OCI-LY7 (cell line): ENCODE data around the gene CDH1. TPM values are rescaled to one million over a fixed set of nuclear protein-coding genes. Genes with fewer than 3 reads are reported as not detected.

Experiments
- Bru-seq: library from RNA; stranded (reverse); fragments of 400-500 nt; gene quantifications from one replicate; lab custom pipeline; 2021; lab: Mats Ljungman, UMichigan
- BruChase-seq, 2 experiments: library from RNA; stranded (reverse); fragments of 400-500 nt; gene quantifications; one replicate each; lab custom pipeline; 2021; lab: Mats Ljungman, UMichigan
- BruUV-seq: library from RNA; stranded (reverse); fragments of 400-500 nt; replicated peaks from 2 replicates; lab custom pipeline; 2021; lab: Mats Ljungman, UMichigan
- CTCF ChIA-PET: fragments of 300-600 bp; sonication (Branson Sonifier 250); formaldehyde crosslinking; loops from one replicate; lab custom pipeline; 2022; ENCODE audit warnings: antibody characterized with exemption; ENCODE audit not compliant: unreplicated experiment; lab: Charles Lee
- POLR2A ChIA-PET: fragments of 300-600 bp; sonication (Branson Sonifier 250); formaldehyde crosslinking; loops from one replicate; lab custom pipeline; 2022; ENCODE audit warnings: antibody characterized with exemption; lab: Charles Lee
- DNase-seq: peaks from one replicate; pipeline ENCODE4 v3.0.0-alpha.2; 2015; ENCODE audit warnings: low spot score
- H2AFZ ChIP-seq: fragments of 200-600 bp; sonication (generic), shearing (Covaris generic); 2 replicates; pipeline ENCODE4 v1.6.1; 2014; ENCODE audit warnings: mild to moderate bottlenecking, antibody characterized with exemption, low read length, moderate library complexity
- H3K27ac ChIP-seq: fragments of 200-600 bp; sonication (generic); 2 replicates; pipeline ENCODE4 v1.5.1; 2014; ENCODE audit warnings: mixed run types, low read depth, mild to moderate bottlenecking, moderate library complexity, low read length, inconsistent platforms; ENCODE audit not compliant: poor library complexity, severe bottlenecking
- H3K36me3 ChIP-seq: fragments of 200-600 bp; sonication (generic); 2 replicates; pipeline ENCODE4 v1.6.1; 2014; ENCODE audit warnings: mild to moderate bottlenecking, antibody characterized with exemption, low read length, moderate library complexity, mixed read lengths; ENCODE audit not compliant: insufficient read depth
- H3K4me1 ChIP-seq: fragments of 200-600 bp; sonication (generic); 2 replicates; pipeline ENCODE4 v1.5.1; 2014; ENCODE audit warnings: mild to moderate bottlenecking, low read length; ENCODE audit not compliant: insufficient read depth, poor library complexity, severe bottlenecking
- H3K4me2 ChIP-seq: fragments of 200-600 bp; sonication (generic); 2 replicates; pipeline ENCODE4 v1.6.1; 2014; ENCODE audit warnings: mild to moderate bottlenecking, low read length
- H3K4me3 ChIP-seq: fragments of 200-600 bp; sonication (generic); 2 replicates; pipeline ENCODE4 v1.5.1; 2014; ENCODE audit warnings: mild to moderate bottlenecking, low read depth, low read length; ENCODE audit not compliant: poor library complexity, severe bottlenecking
- H3K79me2 ChIP-seq: fragments of 200-600 bp; sonication (generic); 2 replicates; pipeline ENCODE4 v1.6.1; 2016; ENCODE audit warnings: low read depth, mild to moderate bottlenecking, low read length, moderate library complexity, mixed read lengths; ENCODE audit not compliant: insufficient read depth
- H3K9me2 ChIP-seq: fragments of 200-600 bp; sonication (generic); 2 replicates; pipeline ENCODE4 v1.6.1; 2016; ENCODE audit warnings: mild to moderate bottlenecking, low read length, mixed read lengths; ENCODE audit not compliant: insufficient read depth
- H3K9me3 ChIP-seq: fragments of 200-600 bp; sonication (generic); 2 replicates; pipeline ENCODE4 v1.6.1; 2014; ENCODE audit warnings: mild to moderate bottlenecking, mixed run types, low read length, mixed read lengths
- H4K20me1 ChIP-seq: fragments of 200-600 bp; sonication (generic); 2 replicates; pipeline ENCODE4 v1.6.1; 2014; ENCODE audit warnings: mild to moderate bottlenecking, antibody characterized with exemption, low read length, moderate library complexity, mixed read lengths; ENCODE audit not compliant: insufficient read depth
- CTCF ChIP-seq: fragments of 200-600 bp; sonication (generic); conservative IDR thresholded peaks from 2 replicates; pipeline ENCODE4 v1.5.1; 2014; ENCODE audit warnings: mild to moderate bottlenecking, antibody characterized with exemption, low read length, moderate library complexity, mixed read lengths
- EZH2phosphoT487 ChIP-seq: fragments of 200-600 bp; sonication (generic); IDR thresholded peaks from 2 replicates; pipeline ENCODE4 v1.6.1; 2018; ENCODE audit warnings: low read depth, borderline replicate concordance, mild to moderate bottlenecking, mixed run types, antibody characterized with exemption, low read length, moderate library complexity, mixed read lengths
- intact Hi-C: fragments of 100-400 bp; cut with micrococcal nuclease; formaldehyde crosslinking; loops from one replicate; pipeline ENCODE4 v1.10.0; 2022; ENCODE audit not compliant: unreplicated experiment
- long read RNA-seq: library from polyadenylated mRNA; stranded (forward); transcript quantifications from one replicate; pipeline ENCODE4 v2.0.0, GENCODE V29; 2022
- total RNA-seq, 2 experiments: library from RNA; depleted of rRNA in 1 of 2; stranded (reverse); fragments of >200 nt in 1 of 2; shearing (Covaris generic) in 1 of 2; gene quantifications; 2 replicates each; pipeline ENCODE4 v1.2.3, GENCODE V29; 2014 to 2022

The CDH1 gene
- total RNA-seq (2014; rRNA removed; shearing (Covaris generic)) (not detected in 2 replicates), total RNA-seq (2022) (not detected in 2 replicates), Bru-seq, nascent RNA (percentile 10 among the genes with signal in this experiment), BruChase-seq, experiment 1, labeled RNA remaining after a 6-hour chase (percentile 11 among the genes with signal in this experiment), BruChase-seq, experiment 2, labeled RNA remaining after a 2-hour chase (percentile 10 among the genes with signal in this experiment)
- long read RNA-seq = 0 reads

- POLR2A ChIA-PET = no interaction called here
- TF ChIP-seq CTCF (no peak), EZH2phosphoT487 (no peak)
- BruUV-seq = no TSS peak
- Histone ChIP-seq H4K20me1 (no peaks in the 10 kb centered on the region), H3K27ac (no peak within 1 kb of the TSS), H2AFZ (no peak within 1 kb of the TSS), H3K79me2 (no peaks in the 10 kb centered on the region), H3K4me1 (peaks cover 26% of the 10 kb centered on the region), H3K9me3 (no peaks in the 10 kb centered on the region), H3K4me3 (no peak within 1 kb of the TSS), H3K9me2 (no peaks in the 10 kb centered on the region), H3K36me3 (no peaks in the 10 kb centered on the region), H3K4me2 (no peak within 1 kb of the TSS)
- DNase-seq = no peak
- intact Hi-C loops = no loop called here
- CTCF ChIA-PET = no interaction called here
Observed at GRCh38 chr16:68737046-68737729, at the start of gene CDH1. TSS of gene CDH1 (plus strand) at chr16:68737292. CDS start at chr16:68737416, 124 bp downstream.

- CTCF ChIA-PET = no interaction called here
Observed at GRCh38 chr16:68689921-68690320, 47.2 kb upstream of the CDH1 start.

More at GRCh38 chr16:68689921-68690320, 47.2 kb upstream of the CDH1 start:
- Histone ChIP-seq H3K9me3 (no peaks in the 10 kb centered on the region), H3K27ac (no peak overlapping the region), H3K36me3 (no peaks in the 10 kb centered on the region), H3K4me1 (no peaks in the 10 kb centered on the region), H3K4me2 (no peak overlapping the region), H3K4me3 (no peak overlapping the region), H4K20me1 (no peaks in the 10 kb centered on the region), H3K9me2 (no peaks in the 10 kb centered on the region), H3K79me2 (no peaks in the 10 kb centered on the region), H2AFZ (no peak overlapping the region)
- no TSS peak for BruUV-seq
- no peak for DNase-seq
- intact Hi-C loops = no loop called here
- TF ChIP-seq EZH2phosphoT487 (no peak), CTCF (no peak)
- POLR2A ChIA-PET = no interaction called here
